ENCODE results near the gene ANKHD1. TPM values are rescaled to one million over a fixed set of nuclear protein-coding genes. Genes with fewer than 3 reads are reported as not detected.

The ANKHD1 gene
- total and polyA plus RNA-seq, 9 of the 15 experiments (the other 6 are each of a cell fraction or from before 2014, with no cell fraction given): 38.9 to 138 (median 78.7) TPM

GRCh38 chr5:140557136-140557805, 155.6 kb downstream of the ANKHD1 start, which contains the start of gene SRA1 (continued):
- TF ChIP-seq CTCF (IDR thresholded peaks at IDR 0.05 in 2 of 3, conservative IDR thresholded peaks at IDR 0.05 in 1 of 3; ENCODE audit: insufficient read depth in 2 of 3, low read depth in 1 of 3, low read length in 3 of 3) (peak in 1 of 3 experiments; percentile 13; a peak in 1 of 6 replicates), ZBTB12 (CRISPR knock-in tag; IDR thresholded peaks at IDR 0.05) (peak; percentile 80), ZKSCAN1 (IDR thresholded peaks at IDR 0.05; ENCODE audit: low read depth, low read length) (no peak), CBX5 (IDR thresholded peaks at IDR 0.05; ENCODE audit: borderline replicate concordance, low read depth) (no peak), THRA (IDR thresholded peaks at IDR 0.05) (no peak), ZNF668 (CRISPR knock-in tag; IDR thresholded peaks at IDR 0.05) (no peak), TBP (optimal IDR thresholded peaks at IDR 0.05; ENCODE audit: low read depth, low read length) (peak; percentile 78), HES1 (IDR thresholded peaks at IDR 0.05; ENCODE audit: low read depth) (no peak), SFPQ (IDR thresholded peaks at IDR 0.05; ENCODE audit: low read depth, low read length) (no peak), ZNF695 (CRISPR knock-in tag; IDR thresholded peaks at IDR 0.05) (peak; percentile 8; the same call in 1 of the 2 replicates), KLF10 (CRISPR knock-in tag; IDR thresholded peaks at IDR 0.05) (no peak), ZFPM2 (CRISPR knock-in tag; IDR thresholded peaks at IDR 0.05) (peak; percentile 45; the same call in 1 of the 2 replicates), ARID3A (IDR thresholded peaks at IDR 0.05; ENCODE audit: borderline replicate concordance, low read depth, low read length) (no peak), CBX2 (IDR thresholded peaks at IDR 0.05; ENCODE audit: insufficient read depth, low read length, poor library complexity, severe bottlenecking) (no peak), KAT2B (IDR thresholded peaks at IDR 0.05; ENCODE audit: low read depth, low read length) (no peak), RB1 (IDR thresholded peaks at IDR 0.05; ENCODE audit: low read depth) (peak; percentile 55)
